22Rv1 (cell line): ENCODE measurements around the gene GALK2.

ENCODE experiments used
- ZFX ChIP-seq: fragments of 450-650 bp; IDR thresholded peaks from 2 replicates; pipeline ENCODE4 v1.6.1; 2017; ENCODE audit warnings: antibody characterized with exemption, borderline replicate concordance
- TF ChIP-seq, protein P1 (sequence below): fragments of 450-650 bp; IDR thresholded peaks from 2 replicates; pipeline ENCODE4 v1.5.1; 2017; ENCODE audit warnings: mild to moderate bottlenecking

DNA sequence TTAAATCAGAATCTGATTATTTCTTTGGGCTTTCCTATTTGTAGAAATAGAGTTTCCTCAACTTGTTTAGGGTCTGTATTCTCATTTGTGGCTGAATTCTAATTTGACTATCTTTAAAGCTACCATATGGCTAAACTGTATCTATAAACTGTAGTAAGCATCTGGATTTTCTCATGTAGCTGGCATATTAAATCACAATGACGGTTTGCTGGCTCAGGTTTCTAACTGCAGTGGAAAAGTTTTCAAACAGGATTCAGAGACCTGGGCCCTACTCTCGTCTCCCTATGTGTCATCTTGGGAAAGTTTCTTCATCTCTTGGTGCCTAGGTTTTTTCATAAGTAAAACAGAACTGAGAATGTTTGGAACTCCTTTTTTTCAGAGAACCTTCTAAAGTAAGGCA lies 68.3 kb downstream of the GALK2 start:
- TF ChIP-seq, protein P1, sequence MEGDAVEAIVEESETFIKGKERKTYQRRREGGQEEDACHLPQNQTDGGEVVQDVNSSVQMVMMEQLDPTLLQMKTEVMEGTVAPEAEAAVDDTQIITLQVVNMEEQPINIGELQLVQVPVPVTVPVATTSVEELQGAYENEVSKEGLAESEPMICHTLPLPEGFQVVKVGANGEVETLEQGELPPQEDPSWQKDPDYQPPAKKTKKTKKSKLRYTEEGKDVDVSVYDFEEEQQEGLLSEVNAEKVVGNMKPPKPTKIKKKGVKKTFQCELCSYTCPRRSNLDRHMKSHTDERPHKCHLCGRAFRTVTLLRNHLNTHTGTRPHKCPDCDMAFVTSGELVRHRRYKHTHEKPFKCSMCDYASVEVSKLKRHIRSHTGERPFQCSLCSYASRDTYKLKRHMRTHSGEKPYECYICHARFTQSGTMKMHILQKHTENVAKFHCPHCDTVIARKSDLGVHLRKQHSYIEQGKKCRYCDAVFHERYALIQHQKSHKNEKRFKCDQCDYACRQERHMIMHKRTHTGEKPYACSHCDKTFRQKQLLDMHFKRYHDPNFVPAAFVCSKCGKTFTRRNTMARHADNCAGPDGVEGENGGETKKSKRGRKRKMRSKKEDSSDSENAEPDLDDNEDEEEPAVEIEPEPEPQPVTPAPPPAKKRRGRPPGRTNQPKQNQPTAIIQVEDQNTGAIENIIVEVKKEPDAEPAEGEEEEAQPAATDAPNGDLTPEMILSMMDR: no peak
- TF ChIP-seq ZFX: no peak
